GM12872 (cell line): ENCODE results near the gene ANKRD52.

Experiments used
- CTCF ChIP-seq: IDR thresholded peaks from 3 replicates; pipeline ENCODE4 v1.5.1; 2011; ENCODE audit warnings: low read depth, mild to moderate bottlenecking, low read length, moderate library complexity; ENCODE audit not compliant: insufficient read depth

Gene ANKRD52

GRCh38 chr12:56282579-56282978, 24.4 kb upstream of the ANKRD52 start:
- no peak for TF ChIP-seq CTCF

GRCh38 chr12:56282030-56282429, 23.8 kb upstream of the ANKRD52 start:
- TF ChIP-seq CTCF = no peak

- no peak for TF ChIP-seq CTCF
These were observed 22.7 kb upstream of the ANKRD52 start for GRCh38 chr12:56280849-56281248.

- TF ChIP-seq CTCF = no peak
These were observed 20.7 kb upstream of the ANKRD52 start for GRCh38 chr12:56278905-56279304.

- no peak for TF ChIP-seq CTCF
These were observed 16.1 kb upstream of the ANKRD52 start for GRCh38 chr12:56274299-56274698.

GRCh38 chr12:56271031-56271430, 12.8 kb upstream of the ANKRD52 start:
- peak; percentile 62 for TF ChIP-seq CTCF

- TF ChIP-seq CTCF = no peak
These were observed 9.4 kb upstream of the ANKRD52 start for GRCh38 chr12:56267443-56268071.
